Right atrium auricular region (tissue), 2 donors: ENCODE results near the gene LPCAT2. TPM values are rescaled to one million over a fixed set of nuclear protein-coding genes. Genes with fewer than 3 reads are reported as not detected.

Experiments
- DNase-seq: peaks from one replicate; pipeline ENCODE4 v3.0.0-alpha.2; 2019; ENCODE audit warnings: low spot score
- H3K27ac ChIP-seq, 2 donors: fragments of 200-600 bp; sonication (generic); 1 replicate in 1 of 2; 2 replicates in 1 of 2; pipeline ENCODE4 v1.5.1; 2016 to 2019
- H3K27me3 ChIP-seq, 2 donors: fragments of 200-600 bp; sonication (generic); one replicate each; pipeline versions ENCODE4 v1.5.1 to v1.6.0; 2017 to 2019
- H3K36me3 ChIP-seq: fragments of 200-600 bp; sonication (generic); one replicate; pipeline ENCODE4 v1.5.1; 2016
- H3K4me1 ChIP-seq, 2 donors: fragments of 200-600 bp; sonication (generic); one replicate each; pipeline versions ENCODE4 v1.5.1 to v1.6.0; 2017 to 2019
- H3K4me3 ChIP-seq, 2 donors: fragments of 200-600 bp; sonication (generic); 1 replicate in 1 of 2; 2 replicates in 1 of 2; pipeline ENCODE4 v1.5.1; 2017 to 2019; ENCODE audit warnings: mild to moderate bottlenecking in 1 of 2, moderate library complexity in 1 of 2
- H3K9me3 ChIP-seq, 2 donors: fragments of 200-600 bp; sonication (generic); one replicate each; pipeline ENCODE4 v1.5.1; 2019
- total RNA-seq, 2 donors: library from RNA; depleted of rRNA; stranded (reverse); fragments of >200 nt; gene quantifications; one replicate each; pipeline ENCODE4 v1.1.0, GENCODE V29; 2016
- TF ChIP-seq, protein P1 (sequence below), 2 donors: fragments of 200-600 bp; sonication (generic); IDR thresholded peaks; one replicate each; pipeline ENCODE4 v1.5.1; 2019; ENCODE audit warnings: antibody characterized with exemption in 2 of 2

The LPCAT2 gene
- total RNA-seq, 2 donors from 2014 or later = 5.0 to 9.9 TPM

GRCh38 chr16:55473587-55473986 lies 35.3 kb upstream of the LPCAT2 start:
- H3K4me3 ChIP-seq = no peak overlapping the region
- no peaks in the 10 kb centered on the region for H3K36me3 ChIP-seq
- TF ChIP-seq, protein P1, sequence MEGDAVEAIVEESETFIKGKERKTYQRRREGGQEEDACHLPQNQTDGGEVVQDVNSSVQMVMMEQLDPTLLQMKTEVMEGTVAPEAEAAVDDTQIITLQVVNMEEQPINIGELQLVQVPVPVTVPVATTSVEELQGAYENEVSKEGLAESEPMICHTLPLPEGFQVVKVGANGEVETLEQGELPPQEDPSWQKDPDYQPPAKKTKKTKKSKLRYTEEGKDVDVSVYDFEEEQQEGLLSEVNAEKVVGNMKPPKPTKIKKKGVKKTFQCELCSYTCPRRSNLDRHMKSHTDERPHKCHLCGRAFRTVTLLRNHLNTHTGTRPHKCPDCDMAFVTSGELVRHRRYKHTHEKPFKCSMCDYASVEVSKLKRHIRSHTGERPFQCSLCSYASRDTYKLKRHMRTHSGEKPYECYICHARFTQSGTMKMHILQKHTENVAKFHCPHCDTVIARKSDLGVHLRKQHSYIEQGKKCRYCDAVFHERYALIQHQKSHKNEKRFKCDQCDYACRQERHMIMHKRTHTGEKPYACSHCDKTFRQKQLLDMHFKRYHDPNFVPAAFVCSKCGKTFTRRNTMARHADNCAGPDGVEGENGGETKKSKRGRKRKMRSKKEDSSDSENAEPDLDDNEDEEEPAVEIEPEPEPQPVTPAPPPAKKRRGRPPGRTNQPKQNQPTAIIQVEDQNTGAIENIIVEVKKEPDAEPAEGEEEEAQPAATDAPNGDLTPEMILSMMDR (IDR thresholded peaks at IDR 0.05) = no peak
- no peak for DNase-seq
- H3K9me3 ChIP-seq = no peaks in the 10 kb centered on the region
- H3K4me1 ChIP-seq = peaks cover 0 to 27% of the 10 kb centered on the region in 2 donors
- no peaks in the 10 kb centered on the region for H3K27me3 ChIP-seq
- no peak overlapping the region for H3K27ac ChIP-seq

DNA sequence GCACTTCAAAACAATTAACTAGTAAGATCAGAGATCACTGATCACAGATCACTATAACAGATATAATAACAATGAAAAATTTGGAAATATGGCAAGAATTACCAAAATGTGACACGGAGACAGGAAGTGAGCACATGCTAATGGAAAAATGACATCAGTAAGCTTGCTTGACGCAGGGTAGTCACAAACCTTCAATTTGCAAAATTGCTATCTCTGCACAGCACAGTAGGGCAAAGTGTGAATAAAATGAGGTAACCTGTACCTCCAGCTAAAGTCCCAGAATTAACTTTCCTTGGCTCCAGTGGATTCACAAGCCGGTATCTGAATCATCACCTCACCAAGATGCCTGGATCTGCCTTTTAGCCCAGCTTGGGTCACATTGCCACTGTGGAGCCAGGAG lies 34.1 kb upstream of the LPCAT2 start:
- Histone ChIP-seq H3K27ac (peak overlapping the region; percentile 72 to 83), H3K27me3 (no peaks in the 10 kb centered on the region), H3K4me3 (no peak overlapping the region), H3K9me3 (no peaks in the 10 kb centered on the region), H3K36me3 (no peaks in the 10 kb centered on the region), H3K4me1 (peaks cover 0 to 38% of the 10 kb centered on the region in 2 donors)
- DNase-seq = no peak
- TF ChIP-seq, protein P1 (IDR thresholded peaks at IDR 0.05) = no peak

DNA sequence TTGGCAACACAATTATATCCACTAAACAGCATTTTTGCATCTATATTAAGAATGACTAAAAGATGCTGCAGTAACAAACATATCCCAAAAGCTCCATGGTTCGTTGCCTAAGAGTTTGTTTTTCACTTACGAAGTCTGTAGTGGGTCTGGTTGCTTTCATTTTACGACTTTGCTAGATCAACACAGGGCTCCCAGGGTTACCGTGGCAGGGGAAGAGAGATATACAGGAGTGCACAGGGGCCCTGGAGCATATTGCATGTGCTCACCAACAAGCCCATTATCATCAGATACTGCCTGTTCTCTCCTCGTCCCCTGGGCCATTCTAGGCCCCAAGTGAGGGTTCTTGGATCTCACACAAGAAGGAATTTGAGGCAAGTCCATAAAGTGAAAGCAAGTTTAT lies 33.0 kb upstream of the LPCAT2 start:
- Histone ChIP-seq H3K36me3 (no peaks in the 10 kb centered on the region), H3K9me3 (no peaks in the 10 kb centered on the region), H3K27ac (peak overlapping the region; percentile 72 to 83), H3K4me3 (no peak overlapping the region), H3K4me1 (peaks cover 0 to 42% of the 10 kb centered on the region in 2 donors), H3K27me3 (no peaks in the 10 kb centered on the region)
- DNase-seq = no peak
- TF ChIP-seq, protein P1 (IDR thresholded peaks at IDR 0.05) = no peak

DNA sequence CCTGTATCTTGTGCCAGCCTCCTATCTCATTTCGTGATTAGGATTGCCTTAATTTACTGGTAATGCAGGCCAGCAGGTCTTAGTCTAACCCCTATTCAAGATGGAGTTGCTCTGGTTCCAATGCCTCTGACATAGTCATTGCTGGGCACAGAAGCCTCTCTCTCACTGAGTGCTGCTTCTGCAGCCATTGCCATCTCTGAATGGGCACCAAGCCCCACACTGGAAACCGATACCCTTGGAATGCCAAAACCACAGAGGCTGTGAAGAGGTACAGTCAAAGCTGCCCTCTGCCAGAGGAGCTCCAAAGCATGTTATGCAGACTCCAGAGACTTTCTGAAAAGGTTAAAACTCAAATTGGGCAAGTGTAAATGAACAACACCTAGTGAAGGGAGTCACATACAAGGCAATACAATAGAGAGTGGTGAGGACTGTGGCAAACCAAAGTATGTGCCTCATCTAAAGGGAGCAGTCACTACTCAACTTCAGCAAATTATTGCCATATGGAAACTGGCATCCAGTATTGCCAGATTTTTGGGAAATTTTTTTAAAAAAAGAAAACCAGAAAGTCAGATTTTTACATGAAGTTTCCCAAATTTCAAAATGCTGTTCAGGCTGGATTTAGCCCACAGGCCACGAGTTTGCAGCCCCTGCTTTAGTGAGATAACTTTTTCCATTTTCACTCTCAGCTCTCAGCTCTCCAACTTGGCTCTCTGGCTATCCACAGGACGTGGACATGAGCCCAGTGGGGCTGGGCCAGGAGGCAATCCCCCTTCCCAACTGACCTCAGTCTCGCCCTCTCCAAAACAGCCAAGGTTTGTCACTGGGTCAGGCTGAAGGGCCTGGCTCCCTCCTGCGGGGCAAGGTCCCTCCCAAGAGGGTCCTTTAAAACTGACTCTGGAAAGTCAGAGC lies 32.0 kb upstream of the LPCAT2 start:
- Histone ChIP-seq H3K4me3 (no peak overlapping the region), H3K27me3 (no peaks in the 10 kb centered on the region), H3K9me3 (no peaks in the 10 kb centered on the region), H3K36me3 (no peaks in the 10 kb centered on the region), H3K4me1 (peaks cover 0 to 38% of the 10 kb centered on the region in 2 donors), H3K27ac (peak overlapping the region; percentile 72 to 83)
- TF ChIP-seq, protein P1 (IDR thresholded peaks at IDR 0.05) = no peak
- peak; percentile 77 for DNase-seq

DNA sequence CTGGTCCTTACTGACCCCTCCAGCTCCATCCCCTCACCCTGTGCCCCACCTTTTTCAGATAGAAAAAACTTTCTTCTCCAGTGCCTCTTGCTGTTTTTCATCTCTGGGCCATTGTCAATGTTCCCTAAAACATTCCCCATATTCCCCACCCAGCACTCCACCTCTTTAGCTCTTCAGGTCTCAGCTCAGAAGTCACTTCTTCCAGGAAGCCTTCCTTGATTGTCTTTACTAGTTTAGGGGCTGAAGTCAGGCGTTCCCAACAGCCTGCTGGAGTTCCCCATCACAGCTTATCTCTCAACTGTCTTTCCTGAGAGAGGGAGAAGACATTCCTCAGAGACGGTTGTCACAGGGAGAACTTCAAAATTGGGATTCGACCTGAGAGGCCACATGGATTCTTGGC lies 31.1 kb upstream of the LPCAT2 start:
- no peak overlapping the region for H3K4me3 ChIP-seq
- H3K4me1 ChIP-seq = peaks cover 0 to 38% of the 10 kb centered on the region in 2 donors
- TF ChIP-seq, protein P1 (IDR thresholded peaks at IDR 0.05) = no peak
- H3K27me3 ChIP-seq = no peaks in the 10 kb centered on the region
- H3K36me3 ChIP-seq = no peaks in the 10 kb centered on the region
- no peak for DNase-seq
- peak overlapping the region; percentile 72 to 83 for H3K27ac ChIP-seq
- H3K9me3 ChIP-seq = no peaks in the 10 kb centered on the region
